Measurements from ENCODE around the gene SEMA3B. TPM values are rescaled to one million over a fixed set of nuclear protein-coding genes. Genes with fewer than 3 reads are reported as not detected.
A peak's percentile ranks its signal among the peaks of the same experiment; 100 is the strongest.

SEMA3B gene
- total and polyA plus RNA-seq, 9 of the 15 experiments (the other 6 are each of a cell fraction or from before 2014, with no cell fraction given) = 0.03 to 1.8 (median 0.55) TPM; not detected in 1

GRCh38 chr3:50292159-50293078, 23.5 kb downstream of the SEMA3B start, which contains the start of gene IFRD2:
Gene IFRD2, minus strand, starts transcription at chr3:50292429. Its CDS starts 155 bp downstream, at chr3:50292274.
- peaks cover 8 to 66% of the 10 kb centered on the region in 2 experiments; a peak in 3 of 5 replicates for H3K4me1 ChIP-seq (replicated peaks in 1 of 2; ENCODE audit: control insufficient read depth in 2 of 2, insufficient read depth in 2 of 2, low read length in 2 of 2)
- peak within 1 kb of the TSS; percentile 95 to 100 for H3K9ac ChIP-seq (ENCODE audit: insufficient read depth in 1 of 2, low read depth in 2 of 2, low read length in 2 of 2)
- DNase-seq (ENCODE audit: extremely low read depth in 1 of 4, low spot score in 3 of 4) = peak; percentile 75 to 96 (median 80)
- H3K27ac ChIP-seq (ENCODE audit: extremely low read depth, low read depth, low read length) = peak within 1 kb of the TSS; percentile 96
- in situ Hi-C loops (cut with MboI) = no loop called here
- CTCF ChIA-PET (ENCODE audit: low intra/inter-chr PET ratio) = no interaction called here
- WGBS (ENCODE audit: insufficient coverage, low coverage, missing lambda C conversion rate) = 2% methylated on average over 29 of the region's 67 CpGs
- no peaks in the 10 kb centered on the region for H4K20me1 ChIP-seq (replicated peaks; ENCODE audit: control insufficient read depth, insufficient read depth, low read length)
- H3K9me1 ChIP-seq (ENCODE audit: control insufficient read depth, insufficient read depth, low read length) = no peaks in the 10 kb centered on the region
- peak; percentile 96 for FAIRE-seq
- POLR2A ChIA-PET = interaction anchor here (0.7 to 2.4 kb wide), 8 partner anchors 8 to 654 kb away, joined by 3 to 8 read pairs (median 4); no protein-coding TSS in a partner anchor
- intact Hi-C loops (cut with micrococcal nuclease) = no loop called here
- peaks cover 33% of the 10 kb centered on the region for H3K79me2 ChIP-seq (ENCODE audit: control insufficient read depth, insufficient read depth, low read length)
- peak within 1 kb of the TSS; percentile 91 for H3K4me2 ChIP-seq (ENCODE audit: insufficient read depth, low read length)
- no peaks in the 10 kb centered on the region for H3K9me3 ChIP-seq (replicated peaks; ENCODE audit: control insufficient read depth, insufficient read depth, low read depth, low read length)
- H2AFZ ChIP-seq (ENCODE audit: low read depth, low read length) = peak within 1 kb of the TSS; percentile 70
- H3K27me3 ChIP-seq (ENCODE audit: control insufficient read depth in 2 of 2, insufficient read depth in 2 of 2, low read length in 2 of 2) = no peaks in the 10 kb centered on the region
- ATAC-seq = peak; percentile 99
- TSS peak; percentile 91 for BruUV-seq (replicated peaks)
- peak within 1 kb of the TSS; percentile 79 for H3K4me3 ChIP-seq
- peaks cover 41% of the 10 kb centered on the region; the same call in 2 of the 3 replicates for H3K36me3 ChIP-seq (ENCODE audit: control insufficient read depth, insufficient read depth, low read length)
- TF ChIP-seq, protein P1, sequence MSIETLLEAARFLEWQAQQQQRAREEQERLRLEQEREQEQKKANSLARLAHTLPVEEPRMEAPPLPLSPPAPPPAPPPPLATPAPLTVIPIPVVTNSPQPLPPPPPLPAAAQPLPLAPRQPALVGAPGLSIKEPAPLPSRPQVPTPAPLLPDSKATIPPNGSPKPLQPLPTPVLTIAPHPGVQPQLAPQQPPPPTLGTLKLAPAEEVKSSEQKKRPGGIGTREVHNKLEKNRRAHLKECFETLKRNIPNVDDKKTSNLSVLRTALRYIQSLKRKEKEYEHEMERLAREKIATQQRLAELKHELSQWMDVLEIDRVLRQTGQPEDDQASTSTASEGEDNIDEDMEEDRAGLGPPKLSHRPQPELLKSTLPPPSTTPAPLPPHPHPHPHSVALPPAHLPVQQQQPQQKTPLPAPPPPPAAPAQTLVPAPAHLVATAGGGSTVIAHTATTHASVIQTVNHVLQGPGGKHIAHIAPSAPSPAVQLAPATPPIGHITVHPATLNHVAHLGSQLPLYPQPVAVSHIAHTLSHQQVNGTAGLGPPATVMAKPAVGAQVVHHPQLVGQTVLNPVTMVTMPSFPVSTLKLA (conservative IDR thresholded peaks at IDR 0.05) = peak; percentile 98 to 99
- TF ChIP-seq ZNF311 (CRISPR knock-in tag; IDR thresholded peaks at IDR 0.05) (peak; percentile 89), CTBP1 (IDR thresholded peaks at IDR 0.05; ENCODE audit: borderline replicate concordance) (peak; percentile 56; the same call in 1 of the 2 replicates), ZNF212 (CRISPR knock-in tag; IDR thresholded peaks at IDR 0.05) (no peak), SAFB (IDR thresholded peaks at IDR 0.05; ENCODE audit: borderline replicate concordance, low read depth, low read length) (peak; percentile 81; the same call in 1 of the 2 replicates), TRIM25 (IDR thresholded peaks at IDR 0.05; ENCODE audit: borderline replicate concordance) (no peak), DDX20 (tag; IDR thresholded peaks at IDR 0.05; ENCODE audit: low read depth) (no peak), RBBP5 (IDR thresholded peaks at IDR 0.05; ENCODE audit: borderline replicate concordance, insufficient read depth, low read length, poor library complexity, severe bottlenecking) (peak; percentile 73), ZBTB17 (CRISPR knock-in tag; IDR thresholded peaks at IDR 0.05) (peak; percentile 87), FOXJ2 (tag; IDR thresholded peaks at IDR 0.05) (peak; percentile 81; the same call in 1 of the 2 replicates), TAF9B (IDR thresholded peaks at IDR 0.05; ENCODE audit: partially characterized antibody) (peak; percentile 15), NFIC (IDR thresholded peaks at IDR 0.05) (peak; percentile 66), DPF2 (IDR thresholded peaks at IDR 0.05) (no peak), POLR2G (IDR thresholded peaks at IDR 0.05; ENCODE audit: low read depth, low read length) (peak; percentile 86), NUFIP1 (IDR thresholded peaks at IDR 0.05; ENCODE audit: partially characterized antibody) (no peak), POLR2A (conservative IDR thresholded peaks at IDR 0.05) (peak; percentile 54), HDAC1 (IDR thresholded peaks at IDR 0.05) (peak in 1 of 2 experiments; percentile 84; a peak in 2 of 4 replicates)
- TF ChIP-seq, protein P2, sequence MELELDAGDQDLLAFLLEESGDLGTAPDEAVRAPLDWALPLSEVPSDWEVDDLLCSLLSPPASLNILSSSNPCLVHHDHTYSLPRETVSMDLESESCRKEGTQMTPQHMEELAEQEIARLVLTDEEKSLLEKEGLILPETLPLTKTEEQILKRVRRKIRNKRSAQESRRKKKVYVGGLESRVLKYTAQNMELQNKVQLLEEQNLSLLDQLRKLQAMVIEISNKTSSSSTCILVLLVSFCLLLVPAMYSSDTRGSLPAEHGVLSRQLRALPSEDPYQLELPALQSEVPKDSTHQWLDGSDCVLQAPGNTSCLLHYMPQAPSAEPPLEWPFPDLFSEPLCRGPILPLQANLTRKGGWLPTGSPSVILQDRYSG (tag; conservative IDR thresholded peaks at IDR 0.05; ENCODE audit: low read depth) = peak; percentile 84
